WTC11 (cell line): ENCODE data around the gene QRICH2. TPM values are rescaled to one million over a fixed set of nuclear protein-coding genes. Genes with fewer than 3 reads are reported as not detected.
"Not testable (repeated sequence)": the region's sequence is repeated elsewhere in the genome, so short reads cannot be mapped to it uniquely, and the experiment has no call there.

ENCODE experiments used
- ATAC-seq: fragments of 200-7000 bp; cut with Tn5 transposase; 2 replicates; pipeline ENCODE4 v1.10.0; 2021; ENCODE audit warnings: mild to moderate bottlenecking, moderate library complexity
- CTCF ChIA-PET: fragments of 300-600 bp; sonication (Branson Sonifier 250); formaldehyde crosslinking; loops from one replicate; lab custom pipeline; 2021; ENCODE audit warnings: antibody characterized with exemption; lab: Charles Lee
- POLR2A ChIA-PET: fragments of 350-600 bp; sonication (Branson Sonifier 250); formaldehyde crosslinking; loops from one replicate; lab custom pipeline; 2021; ENCODE audit warnings: antibody characterized with exemption; lab: Charles Lee
- DNase-seq: peaks from one replicate; pipeline ENCODE4 v3.0.0; 2021; ENCODE audit warnings: low spot score
- H3K27ac Mint-ChIP-seq: 2 replicates; pipeline ENCODE4 v1.8.0; 2021; ENCODE audit warnings: mixed read lengths
- H3K27me3 Mint-ChIP-seq: 2 replicates; pipeline ENCODE4 v1.8.0; 2021; ENCODE audit warnings: low read depth, mild to moderate bottlenecking, moderate library complexity, mixed read lengths
- H3K36me3 Mint-ChIP-seq: 2 replicates; pipeline ENCODE4 v1.8.0; 2021; ENCODE audit warnings: mixed read lengths
- H3K4me1 Mint-ChIP-seq: 2 replicates; pipeline ENCODE4 v1.8.0; 2022; ENCODE audit warnings: mixed read lengths
- H3K4me3 Mint-ChIP-seq: 2 replicates; pipeline ENCODE4 v1.8.0; 2021; ENCODE audit warnings: mild to moderate bottlenecking, moderate library complexity, mixed read lengths
- H3K9me3 Mint-ChIP-seq: 2 replicates; pipeline ENCODE4 v1.8.0; 2021; ENCODE audit warnings: mixed read lengths
- ELF4 ChIP-seq: sonication (generic); formaldehyde crosslinking; IDR thresholded peaks from 2 replicates; pipeline ENCODE4 v1.8.1; 2022; ENCODE audit warnings: low read depth, mild to moderate bottlenecking, moderate library complexity, missing genetic modification reagents
- ESRRA ChIP-seq: sonication (generic); formaldehyde crosslinking; IDR thresholded peaks from 2 replicates; pipeline ENCODE4 v1.8.1; 2022; ENCODE audit warnings: mild to moderate bottlenecking, missing genetic modification reagents, borderline replicate concordance
- TEAD1 ChIP-seq: sonication (generic); formaldehyde crosslinking; IDR thresholded peaks from 2 replicates; pipeline ENCODE4 v1.8.0; 2022; ENCODE audit warnings: mild to moderate bottlenecking, missing genetic modification reagents
- ZNF121 ChIP-seq: sonication (generic); formaldehyde crosslinking; IDR thresholded peaks from 2 replicates; pipeline ENCODE4 v1.8.0; 2023; ENCODE audit warnings: missing genetic modification reagents
- ZNF416 ChIP-seq: fragments of 250-450 bp; sonication (Bioruptor Pico); IDR thresholded peaks from 2 replicates; pipeline ENCODE4 v1.9.0; 2021; ENCODE audit warnings: mild to moderate bottlenecking, inconsistent platforms
- total RNA-seq: library from RNA; stranded (reverse); gene quantifications from 3 replicates; pipeline ENCODE4 v1.2.3, GENCODE V29; 2021
- TF ChIP-seq, protein P1 (sequence below): sonication (generic); formaldehyde crosslinking; IDR thresholded peaks from 2 replicates; pipeline ENCODE4 v1.8.1; 2023; ENCODE audit warnings: mild to moderate bottlenecking, missing genetic modification reagents
- TF ChIP-seq, protein P2 (sequence below): fragments of 200-600 bp; IDR thresholded peaks from 2 replicates; pipeline ENCODE4 v1.8.0; 2022; ENCODE audit warnings: antibody characterized with exemption
- TF ChIP-seq, protein P3 (sequence below): sonication (generic); formaldehyde crosslinking; IDR thresholded peaks from 2 replicates; pipeline ENCODE4 v1.8.0; 2022; ENCODE audit warnings: mild to moderate bottlenecking, missing genetic modification reagents
- TF ChIP-seq, protein P4 (sequence below): sonication (generic); formaldehyde crosslinking; IDR thresholded peaks from 2 replicates; pipeline ENCODE4 v1.8.0; 2022; ENCODE audit warnings: mild to moderate bottlenecking, missing genetic modification reagents

Gene QRICH2
- total RNA-seq, 1 experiment from 2014 or later = 1.5 TPM

DNA sequence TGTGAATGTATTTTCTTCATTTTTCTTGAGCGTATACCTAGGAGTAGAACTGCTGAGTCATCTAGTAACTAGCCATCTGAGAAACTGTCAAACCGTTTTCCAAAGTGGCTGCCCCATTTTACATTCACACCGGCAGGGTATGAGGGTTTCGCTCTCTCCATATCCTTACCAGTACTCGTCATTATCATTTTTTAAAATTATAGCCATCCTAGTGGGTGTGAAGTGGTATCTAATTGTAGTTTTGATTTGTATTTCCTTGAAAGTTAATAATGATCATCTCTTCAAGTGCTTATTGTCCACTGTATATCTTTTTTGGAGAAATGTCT is 73.8 kb downstream of the QRICH2 start (continued):
- TF ChIP-seq, protein P1, sequence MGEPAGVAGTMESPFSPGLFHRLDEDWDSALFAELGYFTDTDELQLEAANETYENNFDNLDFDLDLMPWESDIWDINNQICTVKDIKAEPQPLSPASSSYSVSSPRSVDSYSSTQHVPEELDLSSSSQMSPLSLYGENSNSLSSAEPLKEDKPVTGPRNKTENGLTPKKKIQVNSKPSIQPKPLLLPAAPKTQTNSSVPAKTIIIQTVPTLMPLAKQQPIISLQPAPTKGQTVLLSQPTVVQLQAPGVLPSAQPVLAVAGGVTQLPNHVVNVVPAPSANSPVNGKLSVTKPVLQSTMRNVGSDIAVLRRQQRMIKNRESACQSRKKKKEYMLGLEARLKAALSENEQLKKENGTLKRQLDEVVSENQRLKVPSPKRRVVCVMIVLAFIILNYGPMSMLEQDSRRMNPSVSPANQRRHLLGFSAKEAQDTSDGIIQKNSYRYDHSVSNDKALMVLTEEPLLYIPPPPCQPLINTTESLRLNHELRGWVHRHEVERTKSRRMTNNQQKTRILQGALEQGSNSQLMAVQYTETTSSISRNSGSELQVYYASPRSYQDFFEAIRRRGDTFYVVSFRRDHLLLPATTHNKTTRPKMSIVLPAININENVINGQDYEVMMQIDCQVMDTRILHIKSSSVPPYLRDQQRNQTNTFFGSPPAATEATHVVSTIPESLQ (CRISPR knock-in tag) = no peak
- no peak for TF ChIP-seq ESRRA (CRISPR knock-in tag)
- TF ChIP-seq, protein P2, sequence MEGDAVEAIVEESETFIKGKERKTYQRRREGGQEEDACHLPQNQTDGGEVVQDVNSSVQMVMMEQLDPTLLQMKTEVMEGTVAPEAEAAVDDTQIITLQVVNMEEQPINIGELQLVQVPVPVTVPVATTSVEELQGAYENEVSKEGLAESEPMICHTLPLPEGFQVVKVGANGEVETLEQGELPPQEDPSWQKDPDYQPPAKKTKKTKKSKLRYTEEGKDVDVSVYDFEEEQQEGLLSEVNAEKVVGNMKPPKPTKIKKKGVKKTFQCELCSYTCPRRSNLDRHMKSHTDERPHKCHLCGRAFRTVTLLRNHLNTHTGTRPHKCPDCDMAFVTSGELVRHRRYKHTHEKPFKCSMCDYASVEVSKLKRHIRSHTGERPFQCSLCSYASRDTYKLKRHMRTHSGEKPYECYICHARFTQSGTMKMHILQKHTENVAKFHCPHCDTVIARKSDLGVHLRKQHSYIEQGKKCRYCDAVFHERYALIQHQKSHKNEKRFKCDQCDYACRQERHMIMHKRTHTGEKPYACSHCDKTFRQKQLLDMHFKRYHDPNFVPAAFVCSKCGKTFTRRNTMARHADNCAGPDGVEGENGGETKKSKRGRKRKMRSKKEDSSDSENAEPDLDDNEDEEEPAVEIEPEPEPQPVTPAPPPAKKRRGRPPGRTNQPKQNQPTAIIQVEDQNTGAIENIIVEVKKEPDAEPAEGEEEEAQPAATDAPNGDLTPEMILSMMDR = no peak

DNA sequence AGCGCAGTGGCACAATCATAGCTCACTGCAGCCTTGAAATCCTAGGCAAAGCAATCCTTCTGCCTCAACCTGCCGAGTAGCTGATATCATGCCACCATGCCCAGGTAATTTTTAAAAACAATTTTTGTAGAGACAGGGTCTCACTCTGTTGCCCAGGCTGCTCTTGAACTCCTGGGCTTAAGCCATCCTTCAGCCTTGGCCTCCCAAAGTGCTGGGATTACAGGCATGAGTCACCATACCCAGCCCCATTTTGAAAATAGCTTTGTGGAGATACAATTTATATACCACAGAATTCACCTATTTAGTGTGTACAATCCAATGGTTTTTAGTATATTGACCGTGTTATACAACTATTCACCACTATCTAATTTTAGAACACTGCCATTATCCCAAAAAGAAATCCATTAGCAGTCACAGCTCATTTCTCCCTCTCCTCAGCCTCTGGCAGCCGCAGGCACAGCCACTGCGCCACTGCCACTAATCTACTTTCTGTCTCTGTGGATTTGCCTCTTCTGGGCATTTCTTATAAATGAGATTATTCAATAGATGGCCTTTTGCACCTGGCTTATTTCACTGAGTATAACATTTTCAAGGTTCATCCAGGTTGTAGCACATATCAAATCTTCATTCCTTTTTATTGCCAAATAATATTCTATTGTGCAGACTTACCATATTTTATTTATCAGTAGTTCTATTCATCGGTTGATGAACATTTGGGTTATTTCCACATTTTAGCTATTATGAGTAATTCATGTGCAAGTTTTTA is 74.3 kb downstream of the QRICH2 start:
- Mint-ChIP-seq H3K9me3 (no peaks in the 10 kb centered on the region), H3K27ac (no peak overlapping the region), H3K27me3 (peaks cover 17% of the 10 kb centered on the region), H3K4me3 (no peak overlapping the region)
- ATAC-seq = no peak
- POLR2A ChIA-PET = interaction anchor here (0.6 kb wide), 2 partner anchors 15 to 223 kb away, joined by 3 to 4 read pairs; no protein-coding TSS in a partner anchor
- TF ChIP-seq, protein P3, sequence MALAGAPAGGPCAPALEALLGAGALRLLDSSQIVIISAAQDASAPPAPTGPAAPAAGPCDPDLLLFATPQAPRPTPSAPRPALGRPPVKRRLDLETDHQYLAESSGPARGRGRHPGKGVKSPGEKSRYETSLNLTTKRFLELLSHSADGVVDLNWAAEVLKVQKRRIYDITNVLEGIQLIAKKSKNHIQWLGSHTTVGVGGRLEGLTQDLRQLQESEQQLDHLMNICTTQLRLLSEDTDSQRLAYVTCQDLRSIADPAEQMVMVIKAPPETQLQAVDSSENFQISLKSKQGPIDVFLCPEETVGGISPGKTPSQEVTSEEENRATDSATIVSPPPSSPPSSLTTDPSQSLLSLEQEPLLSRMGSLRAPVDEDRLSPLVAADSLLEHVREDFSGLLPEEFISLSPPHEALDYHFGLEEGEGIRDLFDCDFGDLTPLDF (CRISPR knock-in tag) = no peak
- TF ChIP-seq TEAD1 (CRISPR knock-in tag) (no peak), ZNF416 (CRISPR knock-in tag) (no peak), ZNF121 (CRISPR knock-in tag) (peak; percentile 53; the same call in 1 of the 2 replicates)
- TF ChIP-seq, all 79 proteins: peak for 1
- no peak for DNase-seq
- CTCF ChIA-PET = interaction anchor here (1.0 to 2.0 kb wide), 2 partner anchors 46 to 112 kb away, joined by 4 read pairs; no protein-coding TSS in a partner anchor
- Mint-ChIP-seq H3K36me3 (no peaks in the 10 kb centered on the region), H3K4me1 (no peaks in the 10 kb centered on the region)

DNA sequence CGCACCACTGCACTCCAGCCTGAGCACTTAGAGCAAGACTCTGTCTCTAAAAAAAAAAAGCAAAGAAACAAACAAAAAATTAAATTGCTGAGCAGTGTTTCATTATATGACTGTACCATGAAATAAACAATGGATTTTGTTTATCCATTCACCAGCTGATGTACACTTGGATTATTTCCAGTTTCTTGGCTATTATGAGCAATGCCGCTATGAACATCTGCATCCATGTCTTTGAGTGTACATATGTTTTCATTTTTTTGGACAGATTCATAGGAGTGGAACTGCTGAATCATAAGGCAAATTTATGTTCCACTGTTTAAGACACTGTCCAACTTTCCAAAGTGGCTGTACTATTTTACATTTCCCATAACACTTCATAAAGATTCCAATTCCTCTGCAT is 75.7 kb downstream of the QRICH2 start:
- H3K27ac Mint-ChIP-seq = no peak overlapping the region
- H3K27me3 Mint-ChIP-seq = peaks cover 3% of the 10 kb centered on the region
- no peak for ATAC-seq
- H3K36me3 Mint-ChIP-seq = no peaks in the 10 kb centered on the region
- TF ChIP-seq, protein P4, sequence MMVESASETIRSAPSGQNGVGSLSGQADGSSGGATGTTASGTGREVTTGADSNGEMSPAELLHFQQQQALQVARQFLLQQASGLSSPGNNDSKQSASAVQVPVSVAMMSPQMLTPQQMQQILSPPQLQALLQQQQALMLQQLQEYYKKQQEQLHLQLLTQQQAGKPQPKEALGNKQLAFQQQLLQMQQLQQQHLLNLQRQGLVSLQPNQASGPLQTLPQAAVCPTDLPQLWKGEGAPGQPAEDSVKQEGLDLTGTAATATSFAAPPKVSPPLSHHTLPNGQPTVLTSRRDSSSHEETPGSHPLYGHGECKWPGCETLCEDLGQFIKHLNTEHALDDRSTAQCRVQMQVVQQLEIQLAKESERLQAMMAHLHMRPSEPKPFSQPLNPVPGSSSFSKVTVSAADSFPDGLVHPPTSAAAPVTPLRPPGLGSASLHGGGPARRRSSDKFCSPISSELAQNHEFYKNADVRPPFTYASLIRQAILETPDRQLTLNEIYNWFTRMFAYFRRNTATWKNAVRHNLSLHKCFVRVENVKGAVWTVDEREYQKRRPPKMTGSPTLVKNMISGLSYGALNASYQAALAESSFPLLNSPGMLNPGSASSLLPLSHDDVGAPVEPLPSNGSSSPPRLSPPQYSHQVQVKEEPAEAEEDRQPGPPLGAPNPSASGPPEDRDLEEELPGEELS (CRISPR knock-in tag) = no peak
- no peak for TF ChIP-seq ELF4
- no peak for TF ChIP-seq ESRRA (CRISPR knock-in tag)
- TF ChIP-seq, all 79 proteins: peak for 0
- H3K9me3 Mint-ChIP-seq = no peaks in the 10 kb centered on the region
- peaks cover 5% of the 10 kb centered on the region for H3K4me1 Mint-ChIP-seq
- CTCF ChIA-PET = interaction anchor here (1.0 kb wide), 1 partner anchor 50 kb away, joined by 3 read pairs; no protein-coding TSS in a partner anchor
- no peak for DNase-seq
- POLR2A ChIA-PET = no interaction called here
- H3K4me3 Mint-ChIP-seq = no peak overlapping the region

DNA sequence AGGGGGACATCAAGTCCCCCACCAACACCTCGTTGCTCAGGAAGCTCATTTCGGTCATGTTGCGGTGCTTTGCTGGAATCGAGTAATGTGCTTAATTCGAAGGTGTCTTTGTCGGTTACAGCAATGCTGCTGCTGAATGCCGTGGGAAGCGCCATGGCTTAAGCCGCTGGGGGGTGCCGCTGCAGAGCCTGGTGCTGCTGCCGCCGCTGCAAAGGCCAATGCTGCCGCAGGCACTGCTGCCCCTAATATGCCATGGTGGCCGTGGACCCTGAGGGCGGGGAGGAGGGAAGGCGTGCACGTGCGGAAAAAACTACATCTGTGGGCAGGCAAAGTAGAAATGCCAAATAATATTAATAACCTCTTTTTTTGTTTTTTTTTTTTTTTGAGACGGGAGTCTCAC is 81.3 kb downstream of the QRICH2 start:
- H3K27me3 Mint-ChIP-seq, H3K27ac Mint-ChIP-seq, H3K9me3 Mint-ChIP-seq, CTCF ChIA-PET, DNase-seq, H3K36me3 Mint-ChIP-seq, ATAC-seq, H3K4me1 Mint-ChIP-seq, H3K4me3 Mint-ChIP-seq, POLR2A ChIA-PET: not testable (repeated sequence)

DNA sequence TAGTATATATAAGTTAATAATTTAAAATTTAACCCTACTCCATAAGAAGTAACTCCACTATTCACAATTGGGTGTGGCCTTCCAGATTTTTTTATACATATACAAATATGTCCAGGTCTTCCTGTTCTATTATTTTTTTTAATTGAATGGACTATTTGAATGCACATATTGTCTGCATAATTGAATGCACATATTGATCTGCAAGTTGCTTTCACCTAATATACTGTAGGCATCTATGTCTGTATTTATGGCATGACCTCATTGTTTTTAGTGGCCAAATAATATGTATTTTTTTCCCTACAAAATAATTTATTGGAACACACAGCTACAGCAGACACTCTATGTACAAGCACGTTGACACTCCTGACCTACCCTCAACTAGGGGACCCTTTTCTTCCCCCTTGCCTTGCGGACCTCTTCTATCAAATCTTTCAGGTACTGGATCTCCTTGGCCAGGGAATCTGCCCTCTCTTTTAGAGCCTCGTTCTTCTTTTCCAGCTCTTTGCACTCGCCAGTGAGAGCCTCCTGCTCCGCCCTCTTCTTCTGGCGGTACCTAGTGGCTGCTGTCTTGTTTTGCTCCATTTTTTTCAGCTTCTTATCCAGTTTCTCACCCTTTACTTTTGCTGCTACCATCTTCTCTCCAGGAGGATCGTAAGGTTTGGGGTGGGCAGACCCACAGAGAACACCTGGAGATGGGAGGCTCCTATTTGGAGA is 82.5 kb downstream of the QRICH2 start:
- H3K9me3 Mint-ChIP-seq, H3K4me3 Mint-ChIP-seq, H3K4me1 Mint-ChIP-seq, H3K27me3 Mint-ChIP-seq, H3K36me3 Mint-ChIP-seq, DNase-seq, CTCF ChIA-PET, H3K27ac Mint-ChIP-seq, ATAC-seq, POLR2A ChIA-PET: not testable (repeated sequence)
